Keratinocyte (primary cell): Measurements from ENCODE around the gene GET3. TPM values are rescaled to one million over a fixed set of nuclear protein-coding genes. Genes with fewer than 3 reads are reported as not detected.

Experiments
- DNase-seq: peaks from one replicate; pipeline ENCODE4 v3.0.0-alpha.2; 2011; ENCODE audit warnings: low read depth, missing footprints, low spot score
- FAIRE-seq: peaks from 2 replicates; lab custom pipeline; 2011; peaks lifted over from hg19 to GRCh38; lab: Jason Lieb, UNC
- H2AFZ ChIP-seq: 2 replicates; pipeline ENCODE4 v1.6.0; 2012; ENCODE audit warnings: low read length, control low read depth, inconsistent platforms; ENCODE audit not compliant: control insufficient read depth
- H3K27ac ChIP-seq: 2 replicates; pipeline ENCODE4 v1.5.1; 2011; ENCODE audit warnings: low read length; ENCODE audit not compliant: control insufficient read depth, insufficient read depth
- H3K27me3 ChIP-seq: 3 replicates; pipeline ENCODE4 v1.6.0; 2011; ENCODE audit warnings: low read length; ENCODE audit not compliant: control insufficient read depth, insufficient read depth; ENCODE audit errors: extremely low read depth
- H3K36me3 ChIP-seq, 2 experiments: 2 replicates in 1 of 2; 3 replicates in 1 of 2; pipeline ENCODE4 v1.5.1; 2011; ENCODE audit warnings: low read length in 2 of 2, mild to moderate bottlenecking in 1 of 2; ENCODE audit not compliant: control insufficient read depth in 2 of 2, insufficient read depth in 2 of 2; ENCODE audit errors: extremely low read depth in 1 of 2
- H3K4me1 ChIP-seq: 3 replicates; pipeline ENCODE4 v1.5.1; 2011; ENCODE audit warnings: low read length; ENCODE audit not compliant: control insufficient read depth, insufficient read depth; ENCODE audit errors: extremely low read depth
- H3K4me2 ChIP-seq: 3 replicates; pipeline ENCODE4 v1.6.0; 2011; ENCODE audit warnings: low read depth, low read length; ENCODE audit not compliant: control insufficient read depth, insufficient read depth; ENCODE audit errors: extremely low read depth
- H3K4me3 ChIP-seq, 3 experiments: fragments of 200-600 bp in 1 of 3; sonication (generic) in 1 of 3; 2 replicates in 2 of 3; 3 replicates in 1 of 3; pipeline ENCODE4 v1.5.1; 2011 to 2016; ENCODE audit warnings: low read length in 3 of 3, mild to moderate bottlenecking in 3 of 3, control low read depth in 2 of 3, inconsistent platforms in 1 of 3, low read depth in 1 of 3, mixed read lengths in 1 of 3, mixed run types in 1 of 3, moderate library complexity in 1 of 3; ENCODE audit not compliant: control insufficient read depth in 2 of 3, insufficient read depth in 2 of 3; ENCODE audit errors: extremely low read depth in 1 of 3
- H3K79me2 ChIP-seq: 2 replicates; pipeline ENCODE4 v1.6.0; 2012; ENCODE audit warnings: low read length; ENCODE audit not compliant: control insufficient read depth, insufficient read depth
- H3K9ac ChIP-seq: 3 replicates; pipeline ENCODE4 v1.6.0; 2011; ENCODE audit warnings: low read length; ENCODE audit not compliant: control insufficient read depth, insufficient read depth; ENCODE audit errors: extremely low read depth
- H3K9me1 ChIP-seq: 3 replicates; pipeline ENCODE4 v1.6.0; 2011; ENCODE audit warnings: low read length; ENCODE audit not compliant: control insufficient read depth, insufficient read depth; ENCODE audit errors: extremely low read depth
- H3K9me3 ChIP-seq: 2 replicates; pipeline ENCODE4 v1.5.1; 2012; ENCODE audit warnings: low read depth, low read length; ENCODE audit not compliant: control insufficient read depth
- H4K20me1 ChIP-seq: 3 replicates; pipeline ENCODE4 v1.6.0; 2011; ENCODE audit warnings: low read length; ENCODE audit not compliant: control insufficient read depth, insufficient read depth; ENCODE audit errors: extremely low read depth
- EZH2 ChIP-seq: IDR thresholded peaks from one replicate; pipeline ENCODE4 v1.6.1; 2012; ENCODE audit warnings: inconsistent platforms, mild to moderate bottlenecking, low read length, moderate library complexity
- dilution Hi-C: fragments of 300-500 bp; cut with MboI; formaldehyde crosslinking; loops from one replicate; pipeline ENCODE4 v1.7.0; 2020; ENCODE audit warnings: low sequenced_read_pairs; ENCODE audit not compliant: extremely low pct_ligation_motif_present
- polyA plus RNA-seq, 5 experiments: library from polyadenylated mRNA; depleted of rRNA in 3 of 5; stranded (reverse) in 3 of 5; stranded (forward) in 1 of 5; unstranded in 1 of 5; fragments of >200 nt; gene quantifications; 1 replicate in 1 of 5; 2 replicates in 3 of 5; 3 replicates in 1 of 5; pipeline versions ENCODE4 v1.2.1 to v1.2.3, GENCODE V29; 2011 to 2012; ENCODE audit warnings: missing spikeins in 2 of 5, low read depth in 1 of 5, low replicate concordance in 1 of 5
- TF ChIP-seq, protein P1 (sequence below), 3 experiments: IDR thresholded peaks in 1 of 3; conservative IDR thresholded peaks in 1 of 3; optimal IDR thresholded peaks in 1 of 3; 2 replicates in 2 of 3; 3 replicates in 1 of 3; pipeline versions ENCODE3 to v1.5.1; 2011; ENCODE audit warnings: low read length in 3 of 3, mild to moderate bottlenecking in 3 of 3, moderate library complexity in 2 of 3, control low read depth in 1 of 3, inconsistent platforms in 1 of 3; ENCODE audit not compliant: insufficient read depth in 2 of 3; ENCODE audit errors: extremely low read depth in 1 of 3

Gene GET3
- polyA plus RNA-seq, 1 donor (not counting 4 experiments of a cell fraction or from before 2014, with no cell fraction given) = 104 TPM

DNA sequence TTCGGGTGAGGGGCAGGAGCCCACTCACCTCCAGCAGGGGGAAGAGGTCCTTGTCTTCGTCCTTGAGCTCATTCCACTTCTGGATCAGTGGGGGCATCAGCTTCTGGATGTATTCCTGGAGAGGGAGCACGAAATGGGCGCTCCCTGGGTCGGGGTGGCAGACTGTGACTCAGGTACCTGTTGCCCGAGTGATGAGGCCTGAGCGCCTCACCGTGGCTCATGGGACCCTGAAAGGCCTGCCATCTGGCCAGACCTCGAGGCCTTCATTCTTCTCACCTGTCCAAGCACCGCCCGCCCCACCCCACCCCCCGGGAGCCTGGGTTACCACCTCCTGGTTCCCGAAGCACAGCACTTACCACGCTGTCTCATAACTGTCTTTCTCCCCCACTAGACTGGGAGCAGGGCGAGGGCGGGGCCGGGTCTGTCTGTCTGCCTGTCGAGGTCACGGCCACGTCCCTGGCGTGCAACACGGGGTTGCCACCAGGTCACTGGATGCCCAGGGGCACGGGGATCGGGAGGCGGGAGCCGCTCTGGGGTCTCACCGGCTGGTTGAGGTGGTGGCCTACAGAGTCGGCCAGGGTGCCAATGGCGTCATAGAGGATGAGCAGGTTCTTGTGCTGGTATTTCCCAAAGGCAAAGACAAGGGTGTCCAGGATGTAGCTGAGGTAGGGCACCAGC is 31.5 kb upstream of the GET3 start:
- Histone ChIP-seq H3K36me3 (peaks cover 51 to 59% of the 10 kb centered on the region in 2 experiments), H3K4me2 (no peak overlapping the region), H4K20me1 (no peaks in the 10 kb centered on the region), H3K9me1 (no peaks in the 10 kb centered on the region), H3K9ac (no peak overlapping the region), H3K4me3 (no peak overlapping the region), H3K4me1 (no peaks in the 10 kb centered on the region), H3K27me3 (no peaks in the 10 kb centered on the region), H3K9me3 (no peaks in the 10 kb centered on the region), H3K79me2 (peaks cover 9% of the 10 kb centered on the region), H3K27ac (no peak overlapping the region), H2AFZ (no peak overlapping the region)
- dilution Hi-C loops = no loop called here
- no peak for FAIRE-seq
- no peak for TF ChIP-seq EZH2
- TF ChIP-seq, protein P1, sequence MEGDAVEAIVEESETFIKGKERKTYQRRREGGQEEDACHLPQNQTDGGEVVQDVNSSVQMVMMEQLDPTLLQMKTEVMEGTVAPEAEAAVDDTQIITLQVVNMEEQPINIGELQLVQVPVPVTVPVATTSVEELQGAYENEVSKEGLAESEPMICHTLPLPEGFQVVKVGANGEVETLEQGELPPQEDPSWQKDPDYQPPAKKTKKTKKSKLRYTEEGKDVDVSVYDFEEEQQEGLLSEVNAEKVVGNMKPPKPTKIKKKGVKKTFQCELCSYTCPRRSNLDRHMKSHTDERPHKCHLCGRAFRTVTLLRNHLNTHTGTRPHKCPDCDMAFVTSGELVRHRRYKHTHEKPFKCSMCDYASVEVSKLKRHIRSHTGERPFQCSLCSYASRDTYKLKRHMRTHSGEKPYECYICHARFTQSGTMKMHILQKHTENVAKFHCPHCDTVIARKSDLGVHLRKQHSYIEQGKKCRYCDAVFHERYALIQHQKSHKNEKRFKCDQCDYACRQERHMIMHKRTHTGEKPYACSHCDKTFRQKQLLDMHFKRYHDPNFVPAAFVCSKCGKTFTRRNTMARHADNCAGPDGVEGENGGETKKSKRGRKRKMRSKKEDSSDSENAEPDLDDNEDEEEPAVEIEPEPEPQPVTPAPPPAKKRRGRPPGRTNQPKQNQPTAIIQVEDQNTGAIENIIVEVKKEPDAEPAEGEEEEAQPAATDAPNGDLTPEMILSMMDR (optimal IDR thresholded peaks at IDR 0.05 in 1 of 3, IDR thresholded peaks at IDR 0.05 in 1 of 3, conservative IDR thresholded peaks at IDR 0.05 in 1 of 3; ENCODE audit: extremely low read depth in 1 of 3, insufficient read depth in 2 of 3, low read length in 3 of 3) = no peak
- no peak for DNase-seq

DNA sequence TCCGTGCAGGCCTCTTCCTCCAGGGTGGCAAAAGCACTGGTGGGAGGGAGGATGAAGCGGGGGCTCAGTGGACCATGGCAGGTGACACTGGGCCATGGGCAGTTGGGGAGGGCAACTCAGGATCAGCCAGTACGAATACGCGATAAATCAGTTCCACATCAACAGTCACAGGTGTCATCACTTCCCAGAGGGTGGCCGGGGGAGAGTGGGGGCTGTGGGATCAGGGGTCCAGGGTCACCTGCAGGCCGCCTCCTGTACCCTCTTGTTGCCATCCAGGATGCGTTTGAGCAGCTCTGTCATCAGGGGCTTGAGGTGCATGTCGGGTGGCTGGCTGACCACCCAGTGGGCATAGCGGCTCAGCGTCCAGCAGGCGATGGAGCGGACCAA is 31.0 kb upstream of the GET3 start:
- H3K4me3 ChIP-seq = no peak overlapping the region
- peaks cover 10% of the 10 kb centered on the region for H3K79me2 ChIP-seq
- H3K9ac ChIP-seq = no peak overlapping the region
- H3K9me1 ChIP-seq = no peaks in the 10 kb centered on the region
- no peaks in the 10 kb centered on the region for H3K27me3 ChIP-seq
- H3K4me2 ChIP-seq = no peak overlapping the region
- TF ChIP-seq, protein P1 (optimal IDR thresholded peaks at IDR 0.05 in 1 of 3, IDR thresholded peaks at IDR 0.05 in 1 of 3, conservative IDR thresholded peaks at IDR 0.05 in 1 of 3; ENCODE audit: extremely low read depth in 1 of 3, insufficient read depth in 2 of 3, low read length in 3 of 3) = no peak
- no peak for TF ChIP-seq EZH2
- H3K4me1 ChIP-seq = no peaks in the 10 kb centered on the region
- dilution Hi-C loops = no loop called here
- H2AFZ ChIP-seq = no peak overlapping the region
- peaks cover 47 to 63% of the 10 kb centered on the region in 2 experiments for H3K36me3 ChIP-seq
- no peaks in the 10 kb centered on the region for H4K20me1 ChIP-seq
- no peak for FAIRE-seq
- no peak for DNase-seq
- no peak overlapping the region for H3K27ac ChIP-seq
- no peaks in the 10 kb centered on the region for H3K9me3 ChIP-seq
